ENCODE measurements around the gene SLC6A12.
A peak's percentile ranks its signal among the peaks of the same experiment; 100 is the strongest.

SLC6A12 gene

GRCh38 chr12:202081-202731, 11.8 kb downstream of the SLC6A12 start:
- TF ChIP-seq CTCF (conservative IDR thresholded peaks at IDR 0.05) = no peak
- H3K27ac ChIP-seq = peak overlapping the region; percentile 31

GRCh38 chr12:201361-201760, 12.6 kb downstream of the SLC6A12 start:
- TF ChIP-seq CTCF (conservative IDR thresholded peaks at IDR 0.05) = no peak
- H3K27ac ChIP-seq = peak overlapping the region; percentile 31; the same call in 1 of the 2 replicates

- no peak overlapping the region for H3K27ac ChIP-seq
- no peak for TF ChIP-seq CTCF (conservative IDR thresholded peaks at IDR 0.05)
Measured at GRCh38 chr12:198705-199104, 15.3 kb downstream of the SLC6A12 start.

GRCh38 chr12:197911-198695, 15.9 kb downstream of the SLC6A12 start:
- H3K27ac ChIP-seq = no peak overlapping the region
- TF ChIP-seq CTCF (conservative IDR thresholded peaks at IDR 0.05) = no peak

GRCh38 chr12:197347-197746, 16.6 kb downstream of the SLC6A12 start:
- no peak for TF ChIP-seq CTCF (conservative IDR thresholded peaks at IDR 0.05)
- no peak overlapping the region for H3K27ac ChIP-seq

- TF ChIP-seq CTCF (conservative IDR thresholded peaks at IDR 0.05) = no peak
- H3K27ac ChIP-seq = no peak overlapping the region
Measured at GRCh38 chr12:196436-196835, 17.5 kb downstream of the SLC6A12 start.

GRCh38 chr12:195951-196350, 18.0 kb downstream of the SLC6A12 start:
- TF ChIP-seq CTCF (conservative IDR thresholded peaks at IDR 0.05) = no peak
- H3K27ac ChIP-seq = no peak overlapping the region

Data from VCaP (cell line).